Measurements from ENCODE around the gene NAV3.

The NAV3 gene

GRCh38 chr12:77928078-77928477 is 97.4 kb downstream of the NAV3 start:
- DNase-seq (ENCODE audit: low read depth in 2 of 2): no peak

GRCh38 chr12:77932216-77932615 is 101.5 kb downstream of the NAV3 start:
- no peak for DNase-seq (ENCODE audit: low read depth in 2 of 2)

- no peak for DNase-seq (ENCODE audit: low read depth in 2 of 2)
These were observed 107.6 kb downstream of the NAV3 start for GRCh38 chr12:77938301-77938700.

DNA sequence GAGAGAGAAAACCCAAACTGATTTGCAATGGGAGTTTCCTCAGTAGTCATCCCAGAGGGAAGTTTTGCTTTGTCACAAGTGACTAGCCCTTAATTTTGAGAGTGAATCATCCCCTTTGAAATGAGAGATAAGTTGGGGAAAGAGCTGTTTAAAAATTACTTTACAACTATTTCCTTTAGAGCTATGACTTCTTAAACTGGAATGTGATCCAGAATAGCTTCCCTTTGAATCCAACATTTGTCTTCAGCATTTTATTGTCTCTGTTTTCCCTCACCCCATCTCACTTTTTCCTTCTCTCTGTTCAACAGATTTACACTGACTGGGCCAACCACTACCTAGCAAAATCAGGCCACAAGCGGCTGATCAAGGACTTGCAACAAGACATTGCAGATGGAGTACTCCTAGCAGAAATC is 109.3 kb downstream of the NAV3 start:
- no peak for DNase-seq (ENCODE audit: low read depth in 2 of 2)

- DNase-seq (ENCODE audit: low read depth in 2 of 2): no peak
These were observed 109.9 kb downstream of the NAV3 start for GRCh38 chr12:77940567-77940966.

GRCh38 chr12:77941401-77941800 is 110.7 kb downstream of the NAV3 start:
- DNase-seq (ENCODE audit: low read depth in 2 of 2): no peak

- no peak for DNase-seq (ENCODE audit: low read depth in 2 of 2)
These were observed 112.8 kb downstream of the NAV3 start for GRCh38 chr12:77943466-77943865.

DNA sequence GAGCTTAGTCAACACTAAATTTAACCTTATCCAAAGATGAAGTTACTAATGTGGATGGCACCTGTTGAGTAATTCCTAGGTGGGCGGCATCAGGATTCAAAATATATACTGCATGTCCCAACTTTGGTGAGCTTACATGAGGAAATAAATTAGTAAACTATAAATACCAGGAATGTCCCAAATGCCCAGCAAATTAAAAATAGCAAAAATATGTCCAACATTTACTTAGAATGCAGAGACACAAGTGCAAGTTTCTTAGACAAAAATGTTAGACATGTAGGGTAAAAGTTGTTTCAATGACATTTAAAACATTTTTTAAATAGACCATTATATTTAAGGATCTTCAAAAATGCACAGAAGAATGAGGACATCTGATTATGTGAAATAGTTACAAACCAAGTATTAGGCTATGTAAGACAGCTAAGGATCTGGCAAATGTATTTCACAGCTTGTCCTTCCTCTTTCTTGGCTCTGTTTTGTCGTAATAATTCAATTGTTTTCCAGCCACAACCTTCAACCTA is 115.9 kb downstream of the NAV3 start:
- DNase-seq (ENCODE audit: low read depth in 2 of 2): no peak

GRCh38 chr12:77947330-77947729 is 116.6 kb downstream of the NAV3 start:
- DNase-seq (ENCODE audit: low read depth in 2 of 2): no peak

DNA sequence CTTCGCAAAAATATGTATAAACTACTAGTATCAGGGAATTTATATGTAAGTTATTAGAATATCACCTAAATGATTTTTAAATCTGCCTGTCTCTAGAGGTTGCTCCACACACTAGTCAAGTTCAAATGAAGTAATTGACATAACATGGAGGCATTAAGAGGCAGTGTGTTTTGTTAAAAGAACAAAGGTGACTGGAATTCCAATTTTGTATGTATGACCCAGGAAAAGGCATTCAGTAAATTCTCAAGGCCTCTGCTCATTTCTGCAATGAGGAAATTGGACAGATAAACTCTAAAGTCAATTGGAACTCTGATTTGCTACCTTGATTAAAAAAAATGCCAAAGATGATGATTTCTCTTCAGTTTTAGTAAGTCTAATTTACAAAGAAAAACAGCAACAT is 117.1 kb downstream of the NAV3 start:
- DNase-seq (ENCODE audit: low read depth in 2 of 2): no peak

DNA sequence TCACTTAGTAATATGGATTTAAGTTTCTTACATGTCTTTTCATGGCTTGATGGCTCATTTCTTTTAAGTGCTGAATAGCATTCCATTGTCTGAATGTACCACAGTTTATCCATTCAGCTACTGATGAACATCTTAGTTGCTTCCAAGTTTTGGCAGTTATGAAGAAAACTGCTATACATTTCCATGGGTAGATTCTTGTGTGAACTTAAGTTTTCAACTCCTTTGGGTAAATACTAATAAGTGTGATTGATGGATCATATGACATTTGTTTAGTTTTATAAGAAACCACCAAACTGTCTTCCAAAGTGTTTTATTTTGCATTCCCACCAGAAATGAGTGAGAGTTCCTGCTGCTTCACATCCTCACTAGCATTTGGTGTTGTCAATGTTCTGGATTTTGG is 119.2 kb downstream of the NAV3 start:
- no peak for DNase-seq (ENCODE audit: low read depth in 2 of 2)

GRCh38 chr12:77953528-77954205 is 123.0 kb downstream of the NAV3 start:
- DNase-seq (ENCODE audit: low read depth in 2 of 2): no peak

DNA sequence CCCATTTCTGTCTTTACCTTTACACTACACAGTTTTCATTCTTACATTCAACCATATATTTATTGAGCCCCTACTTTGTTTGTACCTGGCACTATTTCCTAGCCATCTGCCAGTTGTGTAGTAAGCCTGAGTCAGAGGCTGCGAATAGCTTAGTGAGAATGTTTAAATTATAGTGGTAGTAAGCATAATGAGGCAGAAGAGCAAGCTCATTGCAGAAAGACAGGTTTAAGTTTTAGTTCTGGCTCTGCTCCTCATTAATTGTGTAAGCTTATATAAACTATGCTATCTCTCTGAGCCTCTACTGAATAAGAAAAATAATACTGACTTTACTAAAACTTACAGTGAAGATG is 123.5 kb downstream of the NAV3 start:
- DNase-seq (ENCODE audit: low read depth in 2 of 2): no peak

- no peak for DNase-seq (ENCODE audit: low read depth in 2 of 2)
These were observed 126.4 kb downstream of the NAV3 start for GRCh38 chr12:77957062-77957461.

DNA sequence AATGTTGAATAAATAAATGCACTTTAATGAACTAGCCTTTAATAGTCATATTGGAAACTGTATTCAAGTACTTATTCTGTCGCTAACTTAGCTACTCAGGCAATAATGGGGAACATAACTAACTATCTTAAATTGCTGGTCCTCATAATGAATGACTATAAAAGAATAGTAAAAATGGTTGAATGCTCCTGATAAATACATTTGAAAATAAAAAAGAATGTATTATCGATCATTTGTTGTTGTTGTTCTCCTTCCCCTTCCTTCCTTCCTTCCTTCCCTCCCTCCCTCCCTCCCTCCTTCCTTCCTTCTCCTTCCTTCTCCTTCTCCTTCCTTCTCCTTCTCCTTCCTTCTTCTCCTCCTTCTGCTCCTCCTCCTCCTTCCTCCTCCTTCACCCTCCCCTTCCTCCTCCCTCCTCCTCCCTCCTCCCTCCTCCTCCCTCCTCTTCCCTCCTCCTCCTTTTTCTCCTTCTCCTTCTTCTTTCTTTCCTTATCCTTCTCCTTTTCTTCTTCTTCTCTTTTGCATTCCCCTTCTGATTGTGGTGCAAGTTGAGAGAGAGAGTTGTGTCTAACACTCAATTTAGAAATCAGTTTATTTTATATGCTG is 133.0 kb downstream of the NAV3 start:
- DNase-seq (ENCODE audit: low read depth in 2 of 2): no peak

DNA sequence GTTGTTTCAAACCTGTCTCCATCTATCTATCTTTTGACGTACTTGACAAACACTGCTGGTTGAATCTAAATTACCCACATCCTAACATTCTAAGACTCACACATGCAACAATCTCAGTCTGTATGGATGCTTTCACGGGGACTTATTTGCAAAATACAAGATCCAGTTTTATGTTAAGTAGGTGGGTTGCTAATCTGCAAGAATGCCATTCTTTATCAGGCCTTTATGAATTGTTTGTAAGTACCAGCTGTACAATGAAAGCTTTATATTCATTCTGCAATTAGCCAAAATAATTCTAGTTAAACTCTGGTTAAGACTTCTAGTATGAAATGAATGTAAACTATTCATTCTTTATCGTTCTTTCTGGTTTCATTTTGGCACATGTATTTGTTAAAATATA is 135.1 kb downstream of the NAV3 start:
- no peak for DNase-seq (ENCODE audit: low read depth in 2 of 2)

- no peak for DNase-seq (ENCODE audit: low read depth in 2 of 2)
These were observed 137.3 kb downstream of the NAV3 start for GRCh38 chr12:77968021-77968420.

DNA sequence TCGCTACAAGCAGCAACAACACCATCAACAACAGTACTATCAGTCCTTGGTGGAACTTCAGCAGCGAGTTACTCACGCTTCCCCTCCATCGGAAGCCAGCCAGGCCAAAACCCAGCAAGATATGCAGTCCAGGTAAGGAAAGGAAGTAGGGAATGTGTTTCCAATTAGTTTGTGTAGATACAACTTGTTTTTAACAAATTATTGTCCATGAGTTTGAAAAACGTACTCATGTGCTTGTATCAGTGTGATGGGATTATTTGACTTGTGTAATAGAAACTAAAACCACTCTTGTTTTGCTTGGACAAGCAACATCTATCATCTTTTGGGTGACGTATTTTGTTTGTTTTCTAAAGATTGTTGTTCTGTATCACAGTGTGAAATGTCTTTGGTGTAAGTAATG is 137.9 kb downstream of the NAV3 start:
- no peak for DNase-seq (ENCODE audit: low read depth in 2 of 2)

GRCh38 chr12:77973579-77973978 is 142.9 kb downstream of the NAV3 start:
- no peak for DNase-seq (ENCODE audit: low read depth in 2 of 2)

GRCh38 chr12:77974645-77975044 is 144.0 kb downstream of the NAV3 start:
- no peak for DNase-seq (ENCODE audit: low read depth in 2 of 2)

GRCh38 chr12:77979597-77980250 is 149.0 kb downstream of the NAV3 start:
- no peak for DNase-seq (ENCODE audit: low read depth in 2 of 2)

DNA sequence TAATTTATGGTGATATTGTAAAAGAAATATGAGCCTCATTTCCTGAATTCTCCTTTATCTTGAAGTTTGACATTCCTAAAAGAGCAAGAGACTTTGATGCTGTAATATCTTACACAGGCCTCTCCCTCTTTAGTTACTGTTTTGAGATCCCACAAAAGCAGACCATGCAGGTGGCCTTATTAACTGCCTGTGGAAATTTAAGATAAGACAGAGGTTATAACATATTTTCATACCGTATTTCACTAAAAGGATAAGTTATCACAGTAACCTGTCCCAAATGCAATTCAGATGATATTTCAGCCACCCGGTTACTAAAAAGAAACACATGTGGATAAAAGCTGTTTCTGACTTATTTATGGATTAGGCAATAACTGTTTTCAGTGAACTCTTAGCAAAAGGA is 150.1 kb downstream of the NAV3 start:
- no peak for DNase-seq (ENCODE audit: low read depth in 2 of 2)

DNA sequence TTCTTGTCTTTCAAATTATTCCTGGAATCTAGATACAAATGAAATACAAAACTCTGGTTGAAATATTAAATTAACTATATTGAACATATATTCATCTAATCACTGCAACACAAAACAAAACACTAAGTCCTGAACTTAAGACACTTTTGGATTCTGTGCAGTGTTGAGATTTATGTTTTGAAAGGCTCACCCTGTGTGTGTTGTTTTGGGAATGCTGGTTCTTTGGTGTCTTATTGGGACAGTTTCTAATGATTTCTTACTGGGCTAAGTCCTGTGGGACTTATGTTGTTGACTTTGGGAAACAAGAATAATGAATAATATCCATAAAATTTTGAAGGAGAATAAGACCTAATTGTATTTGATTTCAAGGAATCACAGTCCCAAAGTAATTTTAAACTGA is 153.2 kb downstream of the NAV3 start:
- DNase-seq (ENCODE audit: low read depth in 2 of 2): no peak
